Measurements from ENCODE around the gene USP5. TPM values are rescaled to one million over a fixed set of nuclear protein-coding genes. Genes with fewer than 3 reads are reported as not detected.

Gene USP5
- total and polyA plus RNA-seq, 2 donors (not counting 1 experiment from before 2014, with no cell fraction given): 35.1 to 59.7 TPM

- H3K9me3 Mint-ChIP-seq (ENCODE audit: insufficient read depth): no peaks in the 10 kb centered on the region
- no peak overlapping the region for H3K4me3 Mint-ChIP-seq
- no peaks in the 10 kb centered on the region for H3K9me3 ChIP-seq (ENCODE audit: control extremely low read depth in 1 of 3, control insufficient read depth in 2 of 3, insufficient read depth in 1 of 3, low read length in 2 of 3)
- H4K20me1 ChIP-seq (ENCODE audit: control insufficient read depth, insufficient read depth, low read length, poor library complexity, severe bottlenecking): no peaks in the 10 kb centered on the region
- H3K9ac ChIP-seq (ENCODE audit: low read length): no peak overlapping the region
- H3K27ac ChIP-seq (ENCODE audit: low read length in 2 of 2): no peak overlapping the region
- ChIA-PET POLR2A (interaction anchor here (0.6 to 1.3 kb wide), 3 partner anchors 11 to 260 kb away, joined by 3 to 5 read pairs (median 4); no protein-coding TSS in a partner anchor), CTCF (interaction anchor here (0.6 to 2.6 kb wide), 5 partner anchors 11 to 204 kb away, joined by 3 to 14 read pairs (median 3); partner anchors contain the start of gene SPSB2)
- H3K27ac Mint-ChIP-seq: no peak overlapping the region
- peaks cover 8% of the 10 kb centered on the region for H3K4me1 Mint-ChIP-seq
- intact Hi-C loops (cut with micrococcal nuclease): no loop called here
- H3K79me2 ChIP-seq (ENCODE audit: control insufficient read depth, insufficient read depth, low read length): no peaks in the 10 kb centered on the region
- no peaks in the 10 kb centered on the region for H3K27me3 Mint-ChIP-seq
- WGBS (ENCODE audit: insufficient coverage): 100% methylated on average over 1 of the region's 4 CpGs
- no peak overlapping the region for H2AFZ ChIP-seq (ENCODE audit: insufficient read depth, low read depth, low read length, poor library complexity, severe bottlenecking)
- peaks cover 14 to 24% of the 10 kb centered on the region in 2 donors for H3K4me1 ChIP-seq (ENCODE audit: control insufficient read depth in 2 of 2, insufficient read depth in 2 of 2, low read length in 2 of 2)
- no peak for TF ChIP-seq EZH2 (IDR thresholded peaks at IDR 0.05; ENCODE audit: borderline replicate concordance, insufficient read depth, low read depth, low read length, poor library complexity, severe bottlenecking)
- no peak for TF ChIP-seq CTCF (IDR thresholded peaks at IDR 0.05)
- H3K4me2 ChIP-seq (replicated peaks; ENCODE audit: low read depth, low read length, poor library complexity, severe bottlenecking): no peak overlapping the region
- H3K36me3 ChIP-seq (replicated peaks in 1 of 2; ENCODE audit: control extremely low read depth in 1 of 2, control insufficient read depth in 1 of 2, extremely low read depth in 1 of 2, insufficient read depth in 2 of 2, low read length in 1 of 2): peaks cover 0 to 6% of the 10 kb centered on the region in 2 experiments
- no peak for DNase-seq
- ATAC-seq (ENCODE audit: low read depth): no peak
- H3K27me3 ChIP-seq (replicated peaks in 1 of 4; ENCODE audit: control extremely low read depth in 1 of 4, control insufficient read depth in 3 of 4, insufficient read depth in 4 of 4, low read length in 3 of 4): no peaks in the 10 kb centered on the region
- H3K4me3 ChIP-seq (ENCODE audit: control extremely low read depth in 1 of 5, extremely low read depth in 1 of 5, insufficient read depth in 1 of 5, low read depth in 2 of 5, low read length in 4 of 5): no peak overlapping the region
These were observed 50.5 kb downstream of the USP5 start for GRCh38 chr12:6902448-6902847.

- TF ChIP-seq EZH2 (IDR thresholded peaks at IDR 0.05; ENCODE audit: borderline replicate concordance, insufficient read depth, low read depth, low read length, poor library complexity, severe bottlenecking): no peak
- no peak for TF ChIP-seq CTCF (IDR thresholded peaks at IDR 0.05)
- no peaks in the 10 kb centered on the region for H3K9me3 ChIP-seq (ENCODE audit: control extremely low read depth in 1 of 3, control insufficient read depth in 2 of 3, insufficient read depth in 1 of 3, low read length in 2 of 3)
- ATAC-seq (ENCODE audit: low read depth): no peak
- Mint-ChIP-seq H3K4me1 (peaks cover 8% of the 10 kb centered on the region), H3K9me3 (ENCODE audit: insufficient read depth) (no peaks in the 10 kb centered on the region), H3K27ac (no peak overlapping the region), H3K4me3 (no peak overlapping the region), H3K27me3 (no peaks in the 10 kb centered on the region)
- no peak overlapping the region for H3K9ac ChIP-seq (ENCODE audit: low read length)
- no peaks in the 10 kb centered on the region for H3K79me2 ChIP-seq (ENCODE audit: control insufficient read depth, insufficient read depth, low read length)
- peaks cover 14 to 24% of the 10 kb centered on the region in 2 donors for H3K4me1 ChIP-seq (ENCODE audit: control insufficient read depth in 2 of 2, insufficient read depth in 2 of 2, low read length in 2 of 2)
- POLR2A ChIA-PET: interaction anchor here (0.6 to 1.8 kb wide), 2 partner anchors 34 to 68 kb away, joined by 5 to 9 read pairs; no protein-coding TSS in a partner anchor
- intact Hi-C loops (cut with micrococcal nuclease): loop anchor here (1.0 kb wide), 5 partner anchors 11 to 67 kb away; partner anchors contain the start of genes EMG1, ENO2, PHB2 and SPSB2
- H3K27me3 ChIP-seq (replicated peaks in 1 of 4; ENCODE audit: control extremely low read depth in 1 of 4, control insufficient read depth in 3 of 4, insufficient read depth in 4 of 4, low read length in 3 of 4): no peaks in the 10 kb centered on the region
- no peaks in the 10 kb centered on the region for H4K20me1 ChIP-seq (ENCODE audit: control insufficient read depth, insufficient read depth, low read length, poor library complexity, severe bottlenecking)
- no peak overlapping the region for H3K4me3 ChIP-seq (ENCODE audit: control extremely low read depth in 1 of 5, extremely low read depth in 1 of 5, insufficient read depth in 1 of 5, low read depth in 2 of 5, low read length in 4 of 5)
- peak overlapping the region; percentile 92 for H3K4me2 ChIP-seq (replicated peaks; ENCODE audit: low read depth, low read length, poor library complexity, severe bottlenecking)
- DNase-seq: peak; percentile 16
- peak overlapping the region; percentile 89 for H2AFZ ChIP-seq (ENCODE audit: insufficient read depth, low read depth, low read length, poor library complexity, severe bottlenecking)
- H3K27ac ChIP-seq (ENCODE audit: low read length in 2 of 2): peak overlapping the region in 1 of 2 donors; percentile 94
- CTCF ChIA-PET: interaction anchor here (2.6 to 6.9 kb wide), 2 partner anchors 12 to 30 kb away, joined by 14 to 33 read pairs; partner anchors contain the start of gene SPSB2
- H3K36me3 ChIP-seq (replicated peaks in 1 of 2; ENCODE audit: control extremely low read depth in 1 of 2, control insufficient read depth in 1 of 2, extremely low read depth in 1 of 2, insufficient read depth in 2 of 2, low read length in 1 of 2): peaks cover 0 to 6% of the 10 kb centered on the region in 2 experiments
- 50% methylated on average over 1 of the region's 1 CpG for WGBS (ENCODE audit: insufficient coverage)
These were observed 51.8 kb downstream of the USP5 start for GRCh38 chr12:6903722-6904121.

All from B cell (primary cell).